ENCODE data around the gene SHBG.

- TF ChIP-seq CTCF (IDR thresholded peaks at IDR 0.05) (no peak), POLR2A (IDR thresholded peaks at IDR 0.05) (no peak)
These were observed at the start of gene SHBG for GRCh38 chr17:7629939-7630571.

All from esophagus squamous epithelium (tissue), 4 donors.